ENCODE measurements around the gene IGFBP5. TPM values are rescaled to one million over a fixed set of nuclear protein-coding genes. Genes with fewer than 3 reads are reported as not detected.

The IGFBP5 gene
- polyA plus RNA-seq, 1 of the 3 experiments (the other 2 are of a cell fraction), result 323 TPM

DNA sequence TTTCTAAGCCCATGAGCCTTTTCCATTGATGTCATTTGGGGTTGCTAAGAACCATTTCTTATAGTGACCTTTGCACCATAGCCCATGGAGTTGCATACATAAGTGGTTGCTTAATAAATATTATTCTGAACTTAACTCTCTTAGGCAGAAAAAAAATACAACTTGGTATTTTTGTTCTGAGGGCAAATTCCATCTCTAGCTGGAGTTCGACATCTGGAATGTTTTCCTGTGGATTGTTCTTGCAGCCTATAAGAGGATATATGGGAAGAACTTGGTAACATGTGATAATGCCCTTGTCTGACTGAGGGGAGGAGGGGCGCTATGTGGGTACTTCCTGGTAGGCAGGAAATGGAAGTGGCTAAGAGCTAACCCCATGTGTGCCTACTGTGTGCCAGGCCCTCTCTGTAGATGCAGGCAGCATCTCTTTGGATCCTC is 41.4 kb downstream of the IGFBP5 start:
- Histone ChIP-seq H3K79me2 (ENCODE audit: insufficient read depth) (peaks cover 84% of the 10 kb centered on the region), H3K27ac (ENCODE audit: low read depth in 2 of 2, low read length in 1 of 2) (peak overlapping the region; percentile 20 to 46; a peak in 2 of 4 replicates), H4K20me1 (ENCODE audit: insufficient read depth) (peaks cover 18% of the 10 kb centered on the region), H3K36me3 (replicated peaks in 1 of 2; ENCODE audit: control insufficient read depth in 1 of 2, insufficient read depth in 2 of 2, low read length in 1 of 2) (peaks cover 8 to 17% of the 10 kb centered on the region in 2 experiments), H3F3A (replicated peaks; ENCODE audit: insufficient read depth) (peaks cover 5% of the 10 kb centered on the region), H3K9me2 (no peaks in the 10 kb centered on the region), H2AFZ (ENCODE audit: low read depth) (no peak overlapping the region), H3K9ac (no peak overlapping the region), H3K4me3 (ENCODE audit: low read depth in 2 of 2, low read length in 1 of 2) (no peak overlapping the region), H3K4me1 (ENCODE audit: control insufficient read depth in 1 of 2, insufficient read depth in 2 of 2, low read depth in 1 of 2, low read length in 1 of 2) (peaks cover 27 to 37% of the 10 kb centered on the region in 2 experiments), H3K9me3 (no peaks in the 10 kb centered on the region), H3K4me2 (no peak overlapping the region), H3K27me3 (ENCODE audit: insufficient read depth) (no peaks in the 10 kb centered on the region)
- ChIA-PET CTCF (interaction anchor here (0.8 to 24.7 kb wide), 5 partner anchors 11 to 141 kb away, joined by 3 to 614 read pairs (median 4); no protein-coding TSS in a partner anchor), POLR2A (interaction anchor here (1.1 kb wide), 1 partner anchor 12 kb away, joined by 5 read pairs; no protein-coding TSS in a partner anchor)
- DNase-seq, result no peak
- TF ChIP-seq EZH2phosphoT487 (IDR thresholded peaks at IDR 0.05; ENCODE audit: borderline replicate concordance, low read depth), result no peak
- peak; percentile 47 for TF ChIP-seq ELF1 (IDR thresholded peaks at IDR 0.05)
- 63% methylated on average over 2 of the region's 2 CpGs for WGBS (ENCODE audit: low lambda C conversion rate)

DNA sequence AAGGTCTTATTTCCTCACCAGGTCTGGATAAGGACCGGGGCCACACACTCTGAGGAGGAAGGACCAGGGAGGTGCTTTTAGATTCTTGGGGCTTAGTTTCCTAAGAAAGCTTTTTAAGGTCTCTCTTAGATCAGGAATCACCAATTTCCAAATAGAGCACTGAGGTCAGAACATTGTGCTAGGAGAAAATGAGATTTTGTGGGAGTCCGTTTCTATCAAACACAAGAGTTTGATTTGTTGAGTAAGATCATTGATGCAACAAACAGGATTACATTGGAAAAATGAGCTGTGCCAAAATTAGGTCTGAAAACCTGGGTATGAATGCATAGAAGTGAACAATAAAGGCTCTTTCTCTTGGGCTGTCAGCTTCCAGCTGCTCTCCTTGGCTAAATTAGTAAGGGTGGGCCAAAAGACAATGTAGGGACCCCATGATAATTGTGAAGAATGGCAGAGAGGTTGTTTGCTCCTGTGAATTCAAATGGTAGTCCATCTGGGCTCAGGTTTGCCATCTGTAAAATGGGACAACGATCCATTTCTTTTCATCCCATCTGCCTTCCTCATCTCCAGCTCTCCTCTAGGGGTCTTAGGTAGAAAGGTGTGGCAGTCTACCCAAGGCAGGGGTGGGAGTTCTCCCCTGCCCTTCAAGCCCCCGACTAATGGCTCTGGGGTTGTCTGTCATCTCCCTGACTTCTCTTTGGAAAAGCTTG is 42.1 kb downstream of the IGFBP5 start:
- ChIA-PET CTCF (interaction anchor here (0.8 to 24.7 kb wide), 6 partner anchors 12 to 1060 kb away, joined by 3 to 614 read pairs (median 4); no protein-coding TSS in a partner anchor), POLR2A (interaction anchor here (1.1 kb wide), 1 partner anchor 11 kb away, joined by 5 read pairs; no protein-coding TSS in a partner anchor)
- Histone ChIP-seq H3K79me2 (ENCODE audit: insufficient read depth) (peaks cover 86% of the 10 kb centered on the region), H3K9ac (no peak overlapping the region), H3K4me3 (ENCODE audit: low read depth in 2 of 2, low read length in 1 of 2) (no peak overlapping the region), H3K9me2 (no peaks in the 10 kb centered on the region), H3K9me3 (no peaks in the 10 kb centered on the region), H3K4me1 (ENCODE audit: control insufficient read depth in 1 of 2, insufficient read depth in 2 of 2, low read depth in 1 of 2, low read length in 1 of 2) (peaks cover 27 to 38% of the 10 kb centered on the region in 2 experiments), H3K4me2 (no peak overlapping the region), H3K27ac (ENCODE audit: low read depth in 2 of 2, low read length in 1 of 2) (peak overlapping the region; percentile 20 to 46; a peak in 2 of 4 replicates), H3K36me3 (replicated peaks in 1 of 2; ENCODE audit: control insufficient read depth in 1 of 2, insufficient read depth in 2 of 2, low read length in 1 of 2) (peaks cover 3 to 15% of the 10 kb centered on the region in 2 experiments), H3K27me3 (ENCODE audit: insufficient read depth) (no peaks in the 10 kb centered on the region), H4K20me1 (ENCODE audit: insufficient read depth) (peaks cover 18% of the 10 kb centered on the region), H2AFZ (ENCODE audit: low read depth) (no peak overlapping the region), H3F3A (replicated peaks; ENCODE audit: insufficient read depth) (peaks cover 5% of the 10 kb centered on the region)
- 93% methylated on average over 4 of the region's 4 CpGs for WGBS (ENCODE audit: low lambda C conversion rate)
- no peak for TF ChIP-seq YY1 (IDR thresholded peaks at IDR 0.05; ENCODE audit: low read depth)
- TF ChIP-seq SMC3 (IDR thresholded peaks at IDR 0.05; ENCODE audit: low read depth, low read length), result no peak
- TF ChIP-seq, protein P1, sequence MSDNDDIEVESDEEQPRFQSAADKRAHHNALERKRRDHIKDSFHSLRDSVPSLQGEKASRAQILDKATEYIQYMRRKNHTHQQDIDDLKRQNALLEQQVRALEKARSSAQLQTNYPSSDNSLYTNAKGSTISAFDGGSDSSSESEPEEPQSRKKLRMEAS (IDR thresholded peaks at IDR 0.05; ENCODE audit: low read depth), result no peak
- no peak for TF ChIP-seq GATA2 (CRISPR knock-in tag; IDR thresholded peaks at IDR 0.05)
- no peak for TF ChIP-seq GABPA (IDR thresholded peaks at IDR 0.05; ENCODE audit: low read depth)
- TF ChIP-seq NFIC (IDR thresholded peaks at IDR 0.05; ENCODE audit: borderline replicate concordance), result no peak
- TF ChIP-seq POLR2AphosphoS5 (IDR thresholded peaks at IDR 0.05; ENCODE audit: low read depth, low read length), result no peak
- no peak for TF ChIP-seq FOXJ3 (CRISPR knock-in tag; IDR thresholded peaks at IDR 0.05)
- TF ChIP-seq MEF2A (IDR thresholded peaks at IDR 0.05; ENCODE audit: borderline replicate concordance, low read depth), result no peak
- TF ChIP-seq, protein P2, sequence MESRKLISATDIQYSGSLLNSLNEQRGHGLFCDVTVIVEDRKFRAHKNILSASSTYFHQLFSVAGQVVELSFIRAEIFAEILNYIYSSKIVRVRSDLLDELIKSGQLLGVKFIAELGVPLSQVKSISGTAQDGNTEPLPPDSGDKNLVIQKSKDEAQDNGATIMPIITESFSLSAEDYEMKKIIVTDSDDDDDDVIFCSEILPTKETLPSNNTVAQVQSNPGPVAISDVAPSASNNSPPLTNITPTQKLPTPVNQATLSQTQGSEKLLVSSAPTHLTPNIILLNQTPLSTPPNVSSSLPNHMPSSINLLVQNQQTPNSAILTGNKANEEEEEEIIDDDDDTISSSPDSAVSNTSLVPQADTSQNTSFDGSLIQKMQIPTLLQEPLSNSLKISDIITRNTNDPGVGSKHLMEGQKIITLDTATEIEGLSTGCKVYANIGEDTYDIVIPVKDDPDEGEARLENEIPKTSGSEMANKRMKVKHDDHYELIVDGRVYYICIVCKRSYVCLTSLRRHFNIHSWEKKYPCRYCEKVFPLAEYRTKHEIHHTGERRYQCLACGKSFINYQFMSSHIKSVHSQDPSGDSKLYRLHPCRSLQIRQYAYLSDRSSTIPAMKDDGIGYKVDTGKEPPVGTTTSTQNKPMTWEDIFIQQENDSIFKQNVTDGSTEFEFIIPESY (IDR thresholded peaks at IDR 0.05; ENCODE audit: borderline replicate concordance, low read depth), result no peak
- TF ChIP-seq, protein P3, sequence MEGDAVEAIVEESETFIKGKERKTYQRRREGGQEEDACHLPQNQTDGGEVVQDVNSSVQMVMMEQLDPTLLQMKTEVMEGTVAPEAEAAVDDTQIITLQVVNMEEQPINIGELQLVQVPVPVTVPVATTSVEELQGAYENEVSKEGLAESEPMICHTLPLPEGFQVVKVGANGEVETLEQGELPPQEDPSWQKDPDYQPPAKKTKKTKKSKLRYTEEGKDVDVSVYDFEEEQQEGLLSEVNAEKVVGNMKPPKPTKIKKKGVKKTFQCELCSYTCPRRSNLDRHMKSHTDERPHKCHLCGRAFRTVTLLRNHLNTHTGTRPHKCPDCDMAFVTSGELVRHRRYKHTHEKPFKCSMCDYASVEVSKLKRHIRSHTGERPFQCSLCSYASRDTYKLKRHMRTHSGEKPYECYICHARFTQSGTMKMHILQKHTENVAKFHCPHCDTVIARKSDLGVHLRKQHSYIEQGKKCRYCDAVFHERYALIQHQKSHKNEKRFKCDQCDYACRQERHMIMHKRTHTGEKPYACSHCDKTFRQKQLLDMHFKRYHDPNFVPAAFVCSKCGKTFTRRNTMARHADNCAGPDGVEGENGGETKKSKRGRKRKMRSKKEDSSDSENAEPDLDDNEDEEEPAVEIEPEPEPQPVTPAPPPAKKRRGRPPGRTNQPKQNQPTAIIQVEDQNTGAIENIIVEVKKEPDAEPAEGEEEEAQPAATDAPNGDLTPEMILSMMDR (IDR thresholded peaks at IDR 0.05), result no peak
- TF ChIP-seq MXI1 (IDR thresholded peaks at IDR 0.05; ENCODE audit: low read depth, low read length), result no peak
- no peak for TF ChIP-seq TAF1 (IDR thresholded peaks at IDR 0.05; ENCODE audit: borderline replicate concordance, low read depth, low read length)
- no peak for TF ChIP-seq RCOR1 (IDR thresholded peaks at IDR 0.05; ENCODE audit: low read length)
- TF ChIP-seq, protein P4, sequence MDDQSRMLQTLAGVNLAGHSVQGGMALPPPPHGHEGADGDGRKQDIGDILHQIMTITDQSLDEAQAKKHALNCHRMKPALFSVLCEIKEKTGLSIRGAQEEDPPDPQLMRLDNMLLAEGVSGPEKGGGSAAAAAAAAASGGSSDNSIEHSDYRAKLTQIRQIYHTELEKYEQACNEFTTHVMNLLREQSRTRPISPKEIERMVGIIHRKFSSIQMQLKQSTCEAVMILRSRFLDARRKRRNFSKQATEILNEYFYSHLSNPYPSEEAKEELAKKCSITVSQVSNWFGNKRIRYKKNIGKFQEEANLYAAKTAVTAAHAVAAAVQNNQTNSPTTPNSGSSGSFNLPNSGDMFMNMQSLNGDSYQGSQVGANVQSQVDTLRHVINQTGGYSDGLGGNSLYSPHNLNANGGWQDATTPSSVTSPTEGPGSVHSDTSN (IDR thresholded peaks at IDR 0.05), result no peak
- no peak for TF ChIP-seq ELF1 (IDR thresholded peaks at IDR 0.05)
- no peak for DNase-seq
